ENCODE data around the gene AOPEP.

AOPEP gene, protein sequence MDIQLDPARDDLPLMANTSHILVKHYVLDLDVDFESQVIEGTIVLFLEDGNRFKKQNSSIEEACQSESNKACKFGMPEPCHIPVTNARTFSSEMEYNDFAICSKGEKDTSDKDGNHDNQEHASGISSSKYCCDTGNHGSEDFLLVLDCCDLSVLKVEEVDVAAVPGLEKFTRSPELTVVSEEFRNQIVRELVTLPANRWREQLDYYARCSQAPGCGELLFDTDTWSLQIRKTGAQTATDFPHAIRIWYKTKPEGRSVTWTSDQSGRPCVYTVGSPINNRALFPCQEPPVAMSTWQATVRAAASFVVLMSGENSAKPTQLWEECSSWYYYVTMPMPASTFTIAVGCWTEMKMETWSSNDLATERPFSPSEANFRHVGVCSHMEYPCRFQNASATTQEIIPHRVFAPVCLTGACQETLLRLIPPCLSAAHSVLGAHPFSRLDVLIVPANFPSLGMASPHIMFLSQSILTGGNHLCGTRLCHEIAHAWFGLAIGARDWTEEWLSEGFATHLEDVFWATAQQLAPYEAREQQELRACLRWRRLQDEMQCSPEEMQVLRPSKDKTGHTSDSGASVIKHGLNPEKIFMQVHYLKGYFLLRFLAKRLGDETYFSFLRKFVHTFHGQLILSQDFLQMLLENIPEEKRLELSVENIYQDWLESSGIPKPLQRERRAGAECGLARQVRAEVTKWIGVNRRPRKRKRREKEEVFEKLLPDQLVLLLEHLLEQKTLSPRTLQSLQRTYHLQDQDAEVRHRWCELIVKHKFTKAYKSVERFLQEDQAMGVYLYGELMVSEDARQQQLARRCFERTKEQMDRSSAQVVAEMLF

DNA sequence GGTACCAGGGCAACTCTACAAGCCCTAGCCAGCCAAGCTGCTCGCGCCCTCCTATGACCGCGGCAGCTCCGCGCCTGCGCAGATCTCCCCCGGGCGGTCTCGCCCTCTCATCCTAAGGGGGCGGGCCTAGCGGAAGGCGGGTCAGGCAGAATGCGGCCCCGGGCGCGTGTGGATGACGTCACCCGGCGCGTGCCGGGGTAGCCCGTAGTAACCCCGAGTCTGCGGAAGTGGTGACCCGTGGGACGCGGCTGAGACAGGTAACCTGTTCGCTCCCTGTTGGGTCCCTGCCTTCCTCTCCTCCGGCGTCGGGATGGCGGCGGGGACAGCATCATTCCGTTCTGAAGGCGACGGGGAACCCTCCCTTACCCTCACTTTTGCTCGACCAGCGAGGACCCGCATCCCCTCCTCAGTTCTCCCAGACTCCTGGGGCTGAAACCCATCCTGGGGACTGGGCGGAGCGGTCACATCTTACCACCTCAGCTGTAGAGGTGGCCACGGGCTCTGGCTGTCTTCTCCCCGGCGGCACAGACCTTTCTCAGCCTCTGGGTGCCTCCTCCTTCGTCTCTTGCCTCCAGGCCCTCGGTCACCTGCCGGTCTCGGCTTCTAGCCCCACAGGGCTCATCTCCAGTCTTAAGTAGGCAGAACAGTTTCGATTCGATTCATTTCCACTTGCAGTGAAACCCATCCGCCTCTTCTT, at the start of gene AOPEP:
Gene AOPEP (plus strand): TSS at position 205 of the 697 bp plus-strand sequence. CDS start 33,085 bp downstream, outside the sequence.
- no peak; the same call in 1 of the 2 replicates for TF ChIP-seq EP300 (IDR thresholded peaks at IDR 0.05; ENCODE audit: borderline replicate concordance)
- TF ChIP-seq, protein P1, sequence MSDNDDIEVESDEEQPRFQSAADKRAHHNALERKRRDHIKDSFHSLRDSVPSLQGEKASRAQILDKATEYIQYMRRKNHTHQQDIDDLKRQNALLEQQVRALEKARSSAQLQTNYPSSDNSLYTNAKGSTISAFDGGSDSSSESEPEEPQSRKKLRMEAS (IDR thresholded peaks at IDR 0.05): peak; percentile 88
- peak; percentile 98 for TF ChIP-seq CREB1 (IDR thresholded peaks at IDR 0.05; ENCODE audit: low read depth)
- TF ChIP-seq TCF12 (IDR thresholded peaks at IDR 0.05; ENCODE audit: low read depth): peak; percentile 59; the same call in 1 of the 2 replicates
- no peak for TF ChIP-seq ZBTB7A (IDR thresholded peaks at IDR 0.05; ENCODE audit: low read depth)
- TF ChIP-seq, protein P2, sequence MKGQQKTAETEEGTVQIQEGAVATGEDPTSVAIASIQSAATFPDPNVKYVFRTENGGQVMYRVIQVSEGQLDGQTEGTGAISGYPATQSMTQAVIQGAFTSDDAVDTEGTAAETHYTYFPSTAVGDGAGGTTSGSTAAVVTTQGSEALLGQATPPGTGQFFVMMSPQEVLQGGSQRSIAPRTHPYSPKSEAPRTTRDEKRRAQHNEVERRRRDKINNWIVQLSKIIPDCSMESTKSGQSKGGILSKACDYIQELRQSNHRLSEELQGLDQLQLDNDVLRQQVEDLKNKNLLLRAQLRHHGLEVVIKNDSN (IDR thresholded peaks at IDR 0.05): peak; percentile 70
- TF ChIP-seq TEAD4 (IDR thresholded peaks at IDR 0.05): peak; percentile 68
- TF ChIP-seq TAF1 (IDR thresholded peaks at IDR 0.05; ENCODE audit: low read depth): peak; percentile 74; the same call in 1 of the 2 replicates
- TF ChIP-seq FOXM1 (IDR thresholded peaks at IDR 0.05; ENCODE audit: borderline replicate concordance, low read depth): 0 out of 2 replicates have a peak, but pooled peaks have one; percentile 21

DNA sequence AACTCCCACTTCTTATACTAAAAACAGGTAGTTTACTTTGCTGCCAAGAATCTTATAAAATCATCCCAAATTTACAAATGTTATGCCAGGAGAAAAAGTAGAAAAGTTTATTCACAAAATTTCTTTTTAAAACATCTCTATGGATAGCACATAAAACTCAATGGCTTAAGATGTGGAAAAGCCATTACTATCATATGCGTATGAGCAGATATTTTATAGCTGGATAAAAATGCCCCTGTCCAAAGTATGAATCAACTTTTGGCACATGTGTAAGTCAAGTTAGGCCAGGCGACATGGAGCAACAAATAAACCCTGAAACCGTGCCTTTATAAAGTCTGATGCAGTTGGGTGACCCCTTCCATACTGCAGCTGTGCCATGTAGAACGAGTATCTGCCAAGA, 48.6 kb upstream of the AOPEP start:
- TF ChIP-seq, protein P3, sequence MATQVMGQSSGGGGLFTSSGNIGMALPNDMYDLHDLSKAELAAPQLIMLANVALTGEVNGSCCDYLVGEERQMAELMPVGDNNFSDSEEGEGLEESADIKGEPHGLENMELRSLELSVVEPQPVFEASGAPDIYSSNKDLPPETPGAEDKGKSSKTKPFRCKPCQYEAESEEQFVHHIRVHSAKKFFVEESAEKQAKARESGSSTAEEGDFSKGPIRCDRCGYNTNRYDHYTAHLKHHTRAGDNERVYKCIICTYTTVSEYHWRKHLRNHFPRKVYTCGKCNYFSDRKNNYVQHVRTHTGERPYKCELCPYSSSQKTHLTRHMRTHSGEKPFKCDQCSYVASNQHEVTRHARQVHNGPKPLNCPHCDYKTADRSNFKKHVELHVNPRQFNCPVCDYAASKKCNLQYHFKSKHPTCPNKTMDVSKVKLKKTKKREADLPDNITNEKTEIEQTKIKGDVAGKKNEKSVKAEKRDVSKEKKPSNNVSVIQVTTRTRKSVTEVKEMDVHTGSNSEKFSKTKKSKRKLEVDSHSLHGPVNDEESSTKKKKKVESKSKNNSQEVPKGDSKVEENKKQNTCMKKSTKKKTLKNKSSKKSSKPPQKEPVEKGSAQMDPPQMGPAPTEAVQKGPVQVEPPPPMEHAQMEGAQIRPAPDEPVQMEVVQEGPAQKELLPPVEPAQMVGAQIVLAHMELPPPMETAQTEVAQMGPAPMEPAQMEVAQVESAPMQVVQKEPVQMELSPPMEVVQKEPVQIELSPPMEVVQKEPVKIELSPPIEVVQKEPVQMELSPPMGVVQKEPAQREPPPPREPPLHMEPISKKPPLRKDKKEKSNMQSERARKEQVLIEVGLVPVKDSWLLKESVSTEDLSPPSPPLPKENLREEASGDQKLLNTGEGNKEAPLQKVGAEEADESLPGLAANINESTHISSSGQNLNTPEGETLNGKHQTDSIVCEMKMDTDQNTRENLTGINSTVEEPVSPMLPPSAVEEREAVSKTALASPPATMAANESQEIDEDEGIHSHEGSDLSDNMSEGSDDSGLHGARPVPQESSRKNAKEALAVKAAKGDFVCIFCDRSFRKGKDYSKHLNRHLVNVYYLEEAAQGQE (IDR thresholded peaks at IDR 0.05; ENCODE audit: low read depth): no peak
- TF ChIP-seq CREB1 (IDR thresholded peaks at IDR 0.05; ENCODE audit: low read depth): no peak
- TF ChIP-seq, protein P1 (IDR thresholded peaks at IDR 0.05): no peak
- TF ChIP-seq ZBTB7A (IDR thresholded peaks at IDR 0.05; ENCODE audit: low read depth): no peak
- no peak for TF ChIP-seq TCF12 (IDR thresholded peaks at IDR 0.05; ENCODE audit: low read depth)
- no peak for TF ChIP-seq EP300 (IDR thresholded peaks at IDR 0.05; ENCODE audit: borderline replicate concordance)
- no peak for TF ChIP-seq CEBPB (IDR thresholded peaks at IDR 0.05)
- no peak for TF ChIP-seq NFIC (IDR thresholded peaks at IDR 0.05)

DNA sequence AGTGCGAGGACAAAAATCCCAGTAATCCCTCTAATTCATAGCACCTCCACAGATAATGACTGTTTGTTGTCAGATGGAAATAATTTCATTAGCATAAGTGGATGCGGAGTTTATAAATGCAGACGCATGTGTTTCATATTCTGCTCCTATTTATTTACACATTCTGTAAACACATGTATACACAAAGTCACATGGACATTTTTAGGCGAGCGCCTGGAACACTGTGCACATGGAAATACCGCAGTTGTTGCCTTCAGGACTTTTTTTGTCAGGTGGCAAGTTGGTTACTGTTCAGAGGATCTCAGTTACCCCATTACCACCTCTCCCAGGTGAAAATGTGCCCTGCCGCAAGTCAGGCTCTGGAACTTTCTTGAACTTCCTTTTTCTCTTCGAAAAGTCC, 46.9 kb upstream of the AOPEP start:
- TF ChIP-seq EP300 (IDR thresholded peaks at IDR 0.05; ENCODE audit: borderline replicate concordance) (no peak), YY1 (IDR thresholded peaks at IDR 0.05; ENCODE audit: low read depth) (no peak), TAF1 (IDR thresholded peaks at IDR 0.05; ENCODE audit: low read depth) (no peak), NFIC (IDR thresholded peaks at IDR 0.05) (no peak), FOXM1 (IDR thresholded peaks at IDR 0.05; ENCODE audit: borderline replicate concordance, low read depth) (no peak), TEAD4 (IDR thresholded peaks at IDR 0.05) (no peak), CEBPB (IDR thresholded peaks at IDR 0.05) (no peak), ZBTB7A (IDR thresholded peaks at IDR 0.05; ENCODE audit: low read depth) (no peak), RAD21 (IDR thresholded peaks at IDR 0.05; ENCODE audit: low read depth) (no peak), CREB1 (IDR thresholded peaks at IDR 0.05; ENCODE audit: low read depth) (no peak), EGR1 (IDR thresholded peaks at IDR 0.05) (no peak), TCF12 (IDR thresholded peaks at IDR 0.05; ENCODE audit: low read depth) (no peak)
- TF ChIP-seq, protein P1 (IDR thresholded peaks at IDR 0.05): no peak
- TF ChIP-seq, protein P3 (IDR thresholded peaks at IDR 0.05; ENCODE audit: low read depth): no peak
- TF ChIP-seq, protein P2 (IDR thresholded peaks at IDR 0.05): no peak

DNA sequence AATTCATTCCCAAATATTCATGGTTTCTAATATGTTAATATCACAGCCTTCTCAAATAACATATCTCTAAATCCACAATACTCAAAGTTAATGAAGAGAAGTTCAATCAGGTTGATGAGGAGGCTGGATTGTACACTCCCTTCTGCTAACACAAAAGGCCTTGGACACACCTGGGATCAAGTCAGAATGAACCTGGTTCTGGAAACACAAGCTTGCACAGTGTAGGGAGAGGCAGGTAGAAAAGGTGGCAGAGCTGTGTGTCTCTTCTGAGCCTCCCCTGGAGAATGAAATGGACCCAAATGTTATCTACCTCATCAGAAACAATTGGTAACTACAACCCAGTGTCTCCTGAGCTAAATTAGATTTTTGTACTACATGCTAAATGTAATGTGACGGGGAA, 46.5 kb upstream of the AOPEP start:
- TF ChIP-seq, protein P3 (IDR thresholded peaks at IDR 0.05; ENCODE audit: low read depth): no peak
- TF ChIP-seq EP300 (IDR thresholded peaks at IDR 0.05; ENCODE audit: borderline replicate concordance) (no peak), NFIC (IDR thresholded peaks at IDR 0.05) (no peak), CEBPB (IDR thresholded peaks at IDR 0.05) (no peak), FOXM1 (IDR thresholded peaks at IDR 0.05; ENCODE audit: borderline replicate concordance, low read depth) (no peak), RAD21 (IDR thresholded peaks at IDR 0.05; ENCODE audit: low read depth) (no peak), ZBTB7A (IDR thresholded peaks at IDR 0.05; ENCODE audit: low read depth) (no peak), CREB1 (IDR thresholded peaks at IDR 0.05; ENCODE audit: low read depth) (no peak), YY1 (IDR thresholded peaks at IDR 0.05; ENCODE audit: low read depth) (no peak), TAF1 (IDR thresholded peaks at IDR 0.05; ENCODE audit: low read depth) (no peak), TEAD4 (IDR thresholded peaks at IDR 0.05) (no peak), TCF12 (IDR thresholded peaks at IDR 0.05; ENCODE audit: low read depth) (no peak), EGR1 (IDR thresholded peaks at IDR 0.05) (no peak)
- TF ChIP-seq, protein P1 (IDR thresholded peaks at IDR 0.05): no peak
- TF ChIP-seq, protein P2 (IDR thresholded peaks at IDR 0.05): no peak
